MM.1S (cell line): Measurements from ENCODE around the gene CD74.

Experiments used
- CTCF ChIP-seq: fragments of 300-600 bp; sonication (generic); IDR thresholded peaks from 2 replicates; pipeline ENCODE4 v1.5.1; 2016; ENCODE audit warnings: antibody characterized with exemption, low read length, mixed read lengths
- EZH2phosphoT487 ChIP-seq: fragments of 300-600 bp; sonication (generic); IDR thresholded peaks from 2 replicates; pipeline ENCODE4 v1.6.1; 2018; ENCODE audit warnings: antibody characterized with exemption, low read length

- TF ChIP-seq CTCF (no peak), EZH2phosphoT487 (no peak)
These were observed 56.0 kb downstream of the CD74 start for GRCh38 chr5:150356575-150357294.
